Vagina (tissue), 2 donors: ENCODE results near the gene EPB42.

Source experiments
- CTCF ChIP-seq, 3 experiments: fragments of 450-650 bp in 2 of 3; fragments of 200-600 bp in 1 of 3; sonication (generic) in 1 of 3; IDR thresholded peaks; one replicate each; pipeline ENCODE4 v1.5.1; 2017 to 2019; ENCODE audit warnings: antibody characterized with exemption in 3 of 3, mild to moderate bottlenecking in 2 of 3, moderate library complexity in 2 of 3
- POLR2A ChIP-seq, 2 donors: fragments of 450-650 bp; IDR thresholded peaks; one replicate each; pipeline ENCODE4 v1.6.1; 2017; ENCODE audit warnings: antibody characterized with exemption in 2 of 2, mild to moderate bottlenecking in 2 of 2, moderate library complexity in 2 of 2
- POLR2AphosphoS5 ChIP-seq, 2 donors: sonication (generic); formaldehyde crosslinking; IDR thresholded peaks; one replicate each; pipeline ENCODE4 v1.9.0; 2017; ENCODE audit warnings: antibody characterized with exemption in 2 of 2, mild to moderate bottlenecking in 2 of 2, low read depth in 1 of 2; ENCODE audit not compliant: insufficient read depth in 1 of 2

GRCh38 chr15:43168192-43169107 lies 52.4 kb downstream of the EPB42 start:
- no peak for TF ChIP-seq POLR2A (IDR thresholded peaks at IDR 0.05)
- TF ChIP-seq CTCF (IDR thresholded peaks at IDR 0.05): no peak
- TF ChIP-seq POLR2AphosphoS5 (IDR thresholded peaks at IDR 0.05; ENCODE audit: insufficient read depth in 1 of 2, low read depth in 1 of 2): no peak
